Activated CD4-positive, alpha-beta T cell treated with anti-CD3 and anti-CD28 coated beads for 4 hours (primary cell): ENCODE data around the gene PRDM16.

Experiments used
- DNase-seq, 2 donors: peaks; one replicate each; pipeline ENCODE4 v3.0.0-alpha.2; 2020

The PRDM16 gene

GRCh38 chr1:3128431-3129132 lies 59.6 kb downstream of the PRDM16 start:
- no peak for DNase-seq

GRCh38 chr1:3129133-3129490 lies 60.1 kb downstream of the PRDM16 start:
- no peak for DNase-seq

- DNase-seq = no peak
Measured at GRCh38 chr1:3130268-3130667, 61.3 kb downstream of the PRDM16 start.

GRCh38 chr1:3132660-3133059 lies 63.7 kb downstream of the PRDM16 start:
- no peak for DNase-seq

- DNase-seq = no peak
Measured at GRCh38 chr1:3133686-3134085, 64.7 kb downstream of the PRDM16 start.

- no peak for DNase-seq
Measured at GRCh38 chr1:3134381-3135072, 65.5 kb downstream of the PRDM16 start.

GRCh38 chr1:3135073-3135702 lies 66.2 kb downstream of the PRDM16 start:
- no peak for DNase-seq

GRCh38 chr1:3135744-3136455 lies 66.9 kb downstream of the PRDM16 start:
- no peak for DNase-seq

- DNase-seq = no peak
Measured at GRCh38 chr1:3136532-3136931, 67.5 kb downstream of the PRDM16 start.

- no peak for DNase-seq
Measured at GRCh38 chr1:3137111-3138100, 68.4 kb downstream of the PRDM16 start.

GRCh38 chr1:3138623-3139151 lies 69.7 kb downstream of the PRDM16 start:
- DNase-seq = no peak

- DNase-seq = no peak
Measured at GRCh38 chr1:3139451-3139852, 70.4 kb downstream of the PRDM16 start.

- no peak for DNase-seq
Measured at GRCh38 chr1:3139871-3140361, 70.9 kb downstream of the PRDM16 start.

GRCh38 chr1:3140437-3140836 lies 71.4 kb downstream of the PRDM16 start:
- DNase-seq = no peak

GRCh38 chr1:3141129-3141528 lies 72.1 kb downstream of the PRDM16 start:
- no peak for DNase-seq

GRCh38 chr1:3141836-3142235 lies 72.8 kb downstream of the PRDM16 start:
- no peak for DNase-seq

GRCh38 chr1:3142236-3142635 lies 73.2 kb downstream of the PRDM16 start:
- DNase-seq = no peak

- DNase-seq = no peak
Measured at GRCh38 chr1:3142751-3143150, 73.7 kb downstream of the PRDM16 start.

GRCh38 chr1:3145532-3146325 lies 76.7 kb downstream of the PRDM16 start:
- no peak for DNase-seq

- no peak for DNase-seq
Measured at GRCh38 chr1:3146458-3146857, 77.5 kb downstream of the PRDM16 start.

GRCh38 chr1:3146907-3147306 lies 77.9 kb downstream of the PRDM16 start:
- no peak for DNase-seq
